ENCODE measurements around the gene NEU1.
"Not testable (repeated sequence)": the region's sequence is repeated elsewhere in the genome, so short reads cannot be mapped to it uniquely, and the experiment has no call there.

NEU1 gene

GRCh38 chr6:31834367-31835250, 28.0 kb downstream of the NEU1 start:
- Mint-ChIP-seq H3K36me3 (peaks cover 13% of the 10 kb centered on the region), H3K27ac (peak overlapping the region; percentile 99), H3K9me3 (no peaks in the 10 kb centered on the region), H3K27me3 (no peaks in the 10 kb centered on the region), H3K4me3 (peak overlapping the region; percentile 96), H3K4me1 (peaks cover 38% of the 10 kb centered on the region)
- ATAC-seq (ENCODE audit: low read depth): peak; percentile 55
- DNase-seq (ENCODE audit: low spot score in 2 of 2): peak; percentile 73 to 85

- Mint-ChIP-seq H3K27ac (peak overlapping the region; percentile 80), H3K27me3 (no peaks in the 10 kb centered on the region), H3K4me1 (peaks cover 30% of the 10 kb centered on the region), H3K4me3 (peak overlapping the region; percentile 91), H3K9me3 (no peaks in the 10 kb centered on the region), H3K36me3 (no peaks in the 10 kb centered on the region)
- ATAC-seq (ENCODE audit: low read depth) (no peak), DNase-seq (ENCODE audit: low spot score in 2 of 2) (no peak)
Measured at GRCh38 chr6:31831350-31832215, 31.0 kb downstream of the NEU1 start.

- H3K4me1 Mint-ChIP-seq: peaks cover 24% of the 10 kb centered on the region
- no peaks in the 10 kb centered on the region for H3K36me3 Mint-ChIP-seq
- ATAC-seq (ENCODE audit: low read depth) (no peak), DNase-seq (ENCODE audit: low spot score in 2 of 2) (no peak)
- H3K27ac Mint-ChIP-seq: peak overlapping the region; percentile 80
- no peaks in the 10 kb centered on the region for H3K9me3 Mint-ChIP-seq
- H3K4me3 Mint-ChIP-seq: peak overlapping the region; percentile 91
- H3K27me3 Mint-ChIP-seq: no peaks in the 10 kb centered on the region
Measured at GRCh38 chr6:31830886-31831335, 31.7 kb downstream of the NEU1 start.

- H3K4me3 Mint-ChIP-seq: peak overlapping the region; percentile 91
- peak; percentile 6 for ATAC-seq (ENCODE audit: low read depth)
- no peaks in the 10 kb centered on the region for H3K36me3 Mint-ChIP-seq
- H3K27ac Mint-ChIP-seq: peak overlapping the region; percentile 80
- H3K4me1 Mint-ChIP-seq: peaks cover 19% of the 10 kb centered on the region
- H3K27me3 Mint-ChIP-seq: no peaks in the 10 kb centered on the region
- H3K9me3 Mint-ChIP-seq: no peaks in the 10 kb centered on the region
- peak in 1 of 2 donors; percentile 38 for DNase-seq (ENCODE audit: low spot score in 2 of 2)
Measured at GRCh38 chr6:31829633-31830283, 32.9 kb downstream of the NEU1 start.

- ATAC-seq (ENCODE audit: low read depth) (peak; percentile 74), DNase-seq (ENCODE audit: low spot score in 2 of 2) (peak; percentile 73 to 77)
- Mint-ChIP-seq H3K9me3 (no peaks in the 10 kb centered on the region), H3K4me1 (peaks cover 16% of the 10 kb centered on the region), H3K27me3 (no peaks in the 10 kb centered on the region), H3K4me3 (peak within 1 kb of the TSS; percentile 92), H3K36me3 (no peaks in the 10 kb centered on the region), H3K27ac (peak within 1 kb of the TSS; percentile 97)
Measured at GRCh38 chr6:31827286-31828079, 35.1 kb downstream of the NEU1 start, which contains the start of gene HSPA1B. Gene HSPA1B (plus strand): TSS chr6:31827738. CDS start chr6:31827951, 213 bp downstream.

GRCh38 chr6:31826793-31827285, 35.8 kb downstream of the NEU1 start:
- ATAC-seq (ENCODE audit: low read depth) (peak; percentile 14), DNase-seq (ENCODE audit: low spot score in 2 of 2) (no peak)
- peaks cover 21% of the 10 kb centered on the region for H3K4me1 Mint-ChIP-seq
- H3K4me3 Mint-ChIP-seq: peak overlapping the region; percentile 92
- peak overlapping the region; percentile 97 for H3K27ac Mint-ChIP-seq
- H3K27me3 Mint-ChIP-seq: no peaks in the 10 kb centered on the region
- no peaks in the 10 kb centered on the region for H3K9me3 Mint-ChIP-seq
- H3K36me3 Mint-ChIP-seq: no peaks in the 10 kb centered on the region

- no peak for DNase-seq (ENCODE audit: low spot score in 2 of 2)
- Mint-ChIP-seq H3K4me3 (peak overlapping the region; percentile 37), H3K27me3 (no peaks in the 10 kb centered on the region), H3K36me3 (no peaks in the 10 kb centered on the region), H3K27ac (peak overlapping the region; percentile 97), H3K4me1 (peaks cover 19% of the 10 kb centered on the region), H3K9me3 (no peaks in the 10 kb centered on the region)
- ATAC-seq (ENCODE audit: low read depth): no peak
Measured at GRCh38 chr6:31825553-31825952, 37.1 kb downstream of the NEU1 start.

- H3K36me3 Mint-ChIP-seq; ATAC-seq (ENCODE audit: low read depth); H3K27me3 Mint-ChIP-seq; H3K27ac Mint-ChIP-seq; H3K9me3 Mint-ChIP-seq; DNase-seq (ENCODE audit: low spot score in 2 of 2): not testable (repeated sequence)
- Mint-ChIP-seq H3K4me3 (peak overlapping the region; percentile 49), H3K4me1 (peaks cover 15% of the 10 kb centered on the region)
Measured at GRCh38 chr6:31823592-31824196, 38.9 kb downstream of the NEU1 start.

GRCh38 chr6:31822036-31822821, 40.4 kb downstream of the NEU1 start:
- Mint-ChIP-seq H3K4me3 (peak overlapping the region; percentile 99), H3K27me3 (no peaks in the 10 kb centered on the region), H3K4me1 (peaks cover 23% of the 10 kb centered on the region), H3K27ac (peak overlapping the region; percentile 94), H3K36me3 (no peaks in the 10 kb centered on the region), H3K9me3 (no peaks in the 10 kb centered on the region)
- DNase-seq (ENCODE audit: low spot score in 2 of 2) (peak in 1 of 2 donors; percentile 48), ATAC-seq (ENCODE audit: low read depth) (peak; percentile 38)

GRCh38 chr6:31821301-31822035, 41.2 kb downstream of the NEU1 start:
- DNase-seq (ENCODE audit: low spot score in 2 of 2) (peak in 1 of 2 donors; percentile 61), ATAC-seq (ENCODE audit: low read depth) (peak; percentile 56)
- Mint-ChIP-seq H3K36me3 (no peaks in the 10 kb centered on the region), H3K27ac (peak overlapping the region; percentile 94), H3K4me1 (peaks cover 17% of the 10 kb centered on the region), H3K9me3 (no peaks in the 10 kb centered on the region), H3K27me3 (no peaks in the 10 kb centered on the region), H3K4me3 (peak overlapping the region; percentile 99)

GRCh38 chr6:31820399-31820798, 42.2 kb downstream of the NEU1 start:
- Mint-ChIP-seq H3K4me3 (peak overlapping the region; percentile 44), H3K4me1 (peaks cover 17% of the 10 kb centered on the region)
- not testable (repeated sequence) for H3K9me3 Mint-ChIP-seq; H3K36me3 Mint-ChIP-seq; H3K27ac Mint-ChIP-seq; DNase-seq (ENCODE audit: low spot score in 2 of 2); H3K27me3 Mint-ChIP-seq; ATAC-seq (ENCODE audit: low read depth)
